ENCODE results near the gene RACGAP1. TPM values are rescaled to one million over a fixed set of nuclear protein-coding genes. Genes with fewer than 3 reads are reported as not detected.

The RACGAP1 gene
- total RNA-seq, 1 experiment from 2014 or later: 147 TPM

GRCh38 chr12:50052544-50052943 is 27.2 kb upstream of the RACGAP1 start:
- ChIA-PET CTCF (no interaction called here), POLR2A (no interaction called here)
- TF ChIP-seq, protein P1, sequence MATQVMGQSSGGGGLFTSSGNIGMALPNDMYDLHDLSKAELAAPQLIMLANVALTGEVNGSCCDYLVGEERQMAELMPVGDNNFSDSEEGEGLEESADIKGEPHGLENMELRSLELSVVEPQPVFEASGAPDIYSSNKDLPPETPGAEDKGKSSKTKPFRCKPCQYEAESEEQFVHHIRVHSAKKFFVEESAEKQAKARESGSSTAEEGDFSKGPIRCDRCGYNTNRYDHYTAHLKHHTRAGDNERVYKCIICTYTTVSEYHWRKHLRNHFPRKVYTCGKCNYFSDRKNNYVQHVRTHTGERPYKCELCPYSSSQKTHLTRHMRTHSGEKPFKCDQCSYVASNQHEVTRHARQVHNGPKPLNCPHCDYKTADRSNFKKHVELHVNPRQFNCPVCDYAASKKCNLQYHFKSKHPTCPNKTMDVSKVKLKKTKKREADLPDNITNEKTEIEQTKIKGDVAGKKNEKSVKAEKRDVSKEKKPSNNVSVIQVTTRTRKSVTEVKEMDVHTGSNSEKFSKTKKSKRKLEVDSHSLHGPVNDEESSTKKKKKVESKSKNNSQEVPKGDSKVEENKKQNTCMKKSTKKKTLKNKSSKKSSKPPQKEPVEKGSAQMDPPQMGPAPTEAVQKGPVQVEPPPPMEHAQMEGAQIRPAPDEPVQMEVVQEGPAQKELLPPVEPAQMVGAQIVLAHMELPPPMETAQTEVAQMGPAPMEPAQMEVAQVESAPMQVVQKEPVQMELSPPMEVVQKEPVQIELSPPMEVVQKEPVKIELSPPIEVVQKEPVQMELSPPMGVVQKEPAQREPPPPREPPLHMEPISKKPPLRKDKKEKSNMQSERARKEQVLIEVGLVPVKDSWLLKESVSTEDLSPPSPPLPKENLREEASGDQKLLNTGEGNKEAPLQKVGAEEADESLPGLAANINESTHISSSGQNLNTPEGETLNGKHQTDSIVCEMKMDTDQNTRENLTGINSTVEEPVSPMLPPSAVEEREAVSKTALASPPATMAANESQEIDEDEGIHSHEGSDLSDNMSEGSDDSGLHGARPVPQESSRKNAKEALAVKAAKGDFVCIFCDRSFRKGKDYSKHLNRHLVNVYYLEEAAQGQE (IDR thresholded peaks at IDR 0.05; ENCODE audit: insufficient read depth in 1 of 2, low read depth in 2 of 2, low read length in 1 of 2): no peak
- TF ChIP-seq SIN3A (IDR thresholded peaks at IDR 0.05; ENCODE audit: borderline replicate concordance, insufficient read depth, low read depth, low read length) (no peak), TCF7L2 (IDR thresholded peaks at IDR 0.05; ENCODE audit: low read depth, low read length) (no peak), POLR2AphosphoS5 (IDR thresholded peaks at IDR 0.05; ENCODE audit: low read depth, low read length) (no peak)
- TF ChIP-seq, protein P2, sequence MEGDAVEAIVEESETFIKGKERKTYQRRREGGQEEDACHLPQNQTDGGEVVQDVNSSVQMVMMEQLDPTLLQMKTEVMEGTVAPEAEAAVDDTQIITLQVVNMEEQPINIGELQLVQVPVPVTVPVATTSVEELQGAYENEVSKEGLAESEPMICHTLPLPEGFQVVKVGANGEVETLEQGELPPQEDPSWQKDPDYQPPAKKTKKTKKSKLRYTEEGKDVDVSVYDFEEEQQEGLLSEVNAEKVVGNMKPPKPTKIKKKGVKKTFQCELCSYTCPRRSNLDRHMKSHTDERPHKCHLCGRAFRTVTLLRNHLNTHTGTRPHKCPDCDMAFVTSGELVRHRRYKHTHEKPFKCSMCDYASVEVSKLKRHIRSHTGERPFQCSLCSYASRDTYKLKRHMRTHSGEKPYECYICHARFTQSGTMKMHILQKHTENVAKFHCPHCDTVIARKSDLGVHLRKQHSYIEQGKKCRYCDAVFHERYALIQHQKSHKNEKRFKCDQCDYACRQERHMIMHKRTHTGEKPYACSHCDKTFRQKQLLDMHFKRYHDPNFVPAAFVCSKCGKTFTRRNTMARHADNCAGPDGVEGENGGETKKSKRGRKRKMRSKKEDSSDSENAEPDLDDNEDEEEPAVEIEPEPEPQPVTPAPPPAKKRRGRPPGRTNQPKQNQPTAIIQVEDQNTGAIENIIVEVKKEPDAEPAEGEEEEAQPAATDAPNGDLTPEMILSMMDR (IDR thresholded peaks at IDR 0.05): no peak
- H3K4me1 ChIP-seq (ENCODE audit: control insufficient read depth, insufficient read depth, low read length): peaks cover 10% of the 10 kb centered on the region
- ATAC-seq: no peak
- intact Hi-C loops (cut with micrococcal nuclease; ENCODE audit: unreplicated experiment) (loop anchor here (10.0 kb wide), 1 partner anchor 188 kb away; no protein-coding TSS in a partner anchor), in situ Hi-C loops (cut with HindIII; ENCODE audit: low pct_unique_long_range_greater_than_20kb, low sequenced_read_pairs) (no loop called here)
- H3K4me3 ChIP-seq (ENCODE audit: low read depth in 2 of 2, low read length in 2 of 2): no peak overlapping the region
- no peak for DNase-seq (ENCODE audit: low read depth, low spot score)
- H3K9me3 ChIP-seq (ENCODE audit: control insufficient read depth, insufficient read depth, low read depth, low read length): no peaks in the 10 kb centered on the region
- H3K27me3 ChIP-seq (ENCODE audit: control insufficient read depth, insufficient read depth, low read length): 0 out of 2 replicates have a peak, but pooled peaks cover 4% of the 10 kb centered on the region
- no TSS peak for BruUV-seq (replicated peaks)
- H3K36me3 ChIP-seq (ENCODE audit: control insufficient read depth, insufficient read depth, low read length): no peaks in the 10 kb centered on the region
- H3K27ac ChIP-seq (ENCODE audit: low read length): no peak overlapping the region

DNA sequence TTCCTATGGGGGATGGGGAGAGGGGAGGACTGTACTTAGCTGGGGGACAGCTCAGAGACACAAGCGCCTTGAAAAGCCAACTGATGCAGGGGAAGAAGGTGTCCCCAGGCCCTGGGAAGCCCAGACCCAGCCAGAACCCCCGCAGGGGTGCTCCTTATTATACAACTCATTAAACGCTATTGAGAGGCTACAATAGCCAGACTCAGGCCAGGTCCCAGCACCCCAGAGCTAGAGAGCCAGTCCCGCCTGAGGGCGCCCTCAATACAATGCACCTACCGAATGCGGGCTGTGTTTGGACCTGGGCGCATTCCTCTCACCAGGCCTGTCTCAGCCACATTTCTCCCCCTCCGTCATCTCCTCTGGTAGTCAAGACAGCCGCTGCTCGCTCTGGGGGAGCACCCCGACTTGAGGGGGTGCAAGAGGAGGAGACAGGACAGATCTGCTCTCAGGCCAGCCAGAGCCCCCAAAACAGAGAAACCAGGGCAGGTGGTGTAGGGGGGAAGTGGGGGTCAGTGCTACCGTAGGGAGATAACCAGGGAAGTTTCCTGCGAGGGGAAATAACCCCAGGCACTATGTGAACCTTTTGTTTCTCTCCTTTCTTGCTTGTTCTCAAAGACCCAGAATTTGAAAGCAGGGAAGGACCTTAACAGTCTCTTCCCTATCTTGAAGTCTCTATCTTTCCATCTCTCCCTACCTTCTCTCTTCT is 26.0 kb upstream of the RACGAP1 start:
- ATAC-seq (no peak), DNase-seq (ENCODE audit: low read depth, low spot score) (no peak)
- H3K4me3 ChIP-seq (ENCODE audit: low read depth in 2 of 2, low read length in 2 of 2): no peak overlapping the region
- no peak overlapping the region for H3K27ac ChIP-seq (ENCODE audit: low read length)
- BruUV-seq (replicated peaks): no TSS peak
- H3K36me3 ChIP-seq (ENCODE audit: control insufficient read depth, insufficient read depth, low read length): no peaks in the 10 kb centered on the region
- H3K4me1 ChIP-seq (ENCODE audit: control insufficient read depth, insufficient read depth, low read length): peaks cover 3% of the 10 kb centered on the region
- intact Hi-C loops (cut with micrococcal nuclease; ENCODE audit: unreplicated experiment) (loop anchor here (10.0 kb wide), 1 partner anchor 186 kb away; no protein-coding TSS in a partner anchor), in situ Hi-C loops (cut with HindIII; ENCODE audit: low pct_unique_long_range_greater_than_20kb, low sequenced_read_pairs) (no loop called here)
- POLR2A ChIA-PET: no interaction called here
- CTCF ChIA-PET: interaction anchor here (0.6 kb wide), 1 partner anchor 124 kb away, joined by 3 read pairs; no protein-coding TSS in a partner anchor
- TF ChIP-seq, protein P1 (IDR thresholded peaks at IDR 0.05; ENCODE audit: insufficient read depth in 1 of 2, low read depth in 2 of 2, low read length in 1 of 2): no peak
- no peak for TF ChIP-seq SIN3A (IDR thresholded peaks at IDR 0.05; ENCODE audit: borderline replicate concordance, insufficient read depth, low read depth, low read length)
- no peak for TF ChIP-seq TCF7L2 (IDR thresholded peaks at IDR 0.05; ENCODE audit: low read depth, low read length)
- no peak for TF ChIP-seq POLR2AphosphoS5 (IDR thresholded peaks at IDR 0.05; ENCODE audit: low read depth, low read length)
- TF ChIP-seq, protein P2 (IDR thresholded peaks at IDR 0.05): no peak
- no peaks in the 10 kb centered on the region for H3K9me3 ChIP-seq (ENCODE audit: control insufficient read depth, insufficient read depth, low read depth, low read length)
- no peaks in the 10 kb centered on the region for H3K27me3 ChIP-seq (ENCODE audit: control insufficient read depth, insufficient read depth, low read length)
